NCI-H187 treated with DMSO at 0.1 percent for 48 hours (cell line): ENCODE measurements around the gene RASSF7.

Source experiments
- DNase-seq: peaks from one replicate; lab custom pipeline; 2025; lab: John Stamatoyannopoulos, UW

RASSF7 gene

DNA sequence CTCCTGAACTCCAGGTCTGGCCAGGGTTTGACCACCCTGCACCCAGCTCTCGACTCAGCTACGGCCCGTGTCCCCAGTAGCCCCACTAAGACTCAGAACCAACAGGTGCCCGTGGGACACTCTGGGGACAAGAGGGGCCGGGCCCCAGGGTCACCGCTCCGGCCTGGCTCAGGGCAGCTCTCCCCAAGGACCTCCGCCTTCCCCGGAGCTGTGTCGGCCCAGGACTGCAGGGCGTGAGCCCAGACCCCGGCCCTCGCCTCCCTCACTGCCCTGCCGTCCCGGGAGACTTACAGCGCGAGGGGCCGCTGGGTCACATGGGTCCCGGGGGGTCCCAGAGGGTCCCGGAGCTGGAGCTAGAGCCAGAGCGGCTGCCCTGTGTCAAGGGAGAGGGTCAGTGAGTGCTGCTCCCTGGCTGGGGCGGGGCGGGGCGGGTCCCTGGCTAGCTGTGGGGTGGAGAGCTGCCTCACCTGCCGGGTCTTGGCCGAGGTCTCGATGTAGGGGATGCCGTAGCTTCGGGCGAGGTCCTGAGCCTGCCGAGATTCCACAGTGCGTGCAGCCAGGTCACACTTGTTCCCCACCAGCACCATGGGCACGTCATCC is 27.7 kb upstream of the RASSF7 start:
- no peak for DNase-seq

GRCh38 chr11:533586-534395 is 27.0 kb upstream of the RASSF7 start:
- no peak for DNase-seq

- no peak for DNase-seq
These were observed 26.2 kb upstream of the RASSF7 start for GRCh38 chr11:534396-535209.

DNA sequence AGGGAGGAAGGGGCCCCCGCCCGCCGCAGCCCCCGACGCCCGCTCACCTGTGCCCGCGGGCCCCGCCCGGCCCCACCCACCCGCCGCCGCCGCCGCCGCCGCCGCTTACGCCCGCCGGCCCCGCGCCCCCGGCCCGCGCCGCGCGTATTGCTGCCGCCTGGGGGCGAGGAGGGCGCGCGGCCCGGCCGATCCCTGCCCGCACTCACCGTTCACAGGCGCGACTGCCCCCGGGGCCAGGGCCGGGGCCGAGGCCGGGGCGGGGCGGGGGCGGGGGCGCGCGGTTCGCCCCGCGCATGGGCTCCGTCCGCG is 25.6 kb upstream of the RASSF7 start:
- DNase-seq = no peak

DNA sequence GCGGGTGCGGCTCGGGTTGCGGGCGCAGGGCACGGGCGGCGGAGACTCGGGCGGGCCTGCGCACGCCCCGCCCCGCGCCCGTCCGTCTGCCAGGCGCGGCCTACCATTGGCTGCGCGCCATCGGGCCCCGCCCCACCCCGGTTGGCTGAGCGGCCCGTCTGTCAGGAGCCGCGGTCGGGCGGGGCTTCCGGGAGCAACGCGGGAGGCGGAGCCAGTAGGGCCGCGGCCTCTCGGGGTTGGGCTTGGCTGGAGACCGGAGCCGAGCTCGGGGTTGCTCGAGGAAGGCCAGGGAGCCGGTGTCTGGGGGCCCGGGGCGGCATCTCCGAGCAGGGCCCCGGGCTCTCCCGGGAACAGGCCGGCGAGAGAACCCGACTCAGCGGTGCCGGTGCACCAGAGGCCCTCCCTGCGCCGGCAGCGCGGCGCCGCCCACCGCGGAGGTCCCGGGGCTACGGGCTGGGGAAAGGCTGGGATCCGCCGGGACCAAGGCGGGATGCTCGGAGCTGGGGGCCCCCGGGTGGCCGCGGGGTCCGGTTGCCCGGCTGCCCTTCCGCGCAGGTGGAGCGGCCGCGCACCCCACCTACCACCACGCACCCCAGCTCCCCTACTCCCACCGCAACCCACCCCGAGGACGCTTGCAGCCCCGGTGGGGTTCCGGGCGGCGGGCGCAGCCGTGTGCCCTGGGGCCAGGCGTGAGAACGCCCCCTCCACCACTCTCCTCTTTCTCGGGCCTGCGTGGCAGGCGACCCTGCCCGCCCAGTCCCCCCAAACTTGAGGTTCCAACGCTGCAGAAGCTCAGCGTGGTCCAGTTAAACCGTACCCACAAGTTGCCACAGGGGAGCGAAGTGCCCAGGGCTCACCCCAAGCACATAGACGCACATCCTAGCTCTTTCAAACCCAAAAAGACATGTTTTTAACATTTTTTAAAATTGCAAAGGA is 25.0 kb upstream of the RASSF7 start, which contains the start of gene HRAS:
TSS of gene HRAS (minus strand) at position 58 of the 936 bp plus-strand sequence.
- peak; percentile 34 for DNase-seq

DNA sequence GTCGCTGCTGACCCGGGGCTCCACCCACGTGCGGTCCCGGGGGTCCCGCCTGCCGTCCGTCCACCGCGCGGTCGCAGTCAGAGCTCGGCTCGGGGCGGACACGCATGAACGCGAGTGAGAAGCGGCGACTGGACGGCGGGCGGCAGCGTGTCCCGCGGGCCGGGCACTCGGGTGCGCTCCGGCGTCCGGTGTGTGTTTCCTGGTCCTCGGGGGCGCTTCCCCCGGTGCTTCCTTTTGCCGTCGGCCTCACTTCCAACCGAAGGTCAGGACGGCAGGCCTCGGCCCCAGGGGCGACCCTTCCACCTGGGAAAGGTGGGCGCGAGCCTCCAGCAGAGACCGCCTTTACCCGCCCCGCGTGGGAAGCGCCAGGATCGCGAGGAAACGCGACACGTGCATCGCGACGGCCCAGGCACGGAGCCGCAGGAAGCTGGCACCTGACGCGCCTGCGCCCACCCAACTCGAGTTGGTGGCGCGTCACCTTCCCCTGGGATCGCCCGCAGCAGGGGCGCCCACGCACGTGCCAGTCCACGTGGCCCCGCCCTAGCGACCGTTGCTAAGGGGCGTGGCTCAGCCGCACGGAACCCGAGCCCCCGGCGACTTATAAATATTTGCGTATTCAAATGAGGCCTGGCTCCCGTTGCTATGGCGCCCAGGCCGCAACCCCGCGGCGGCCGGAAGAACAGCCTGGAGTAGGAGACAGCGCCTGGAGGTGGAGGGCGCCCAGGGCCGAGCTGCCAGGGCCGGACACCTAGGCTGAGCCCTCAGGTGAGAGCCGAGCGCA is 23.7 kb upstream of the RASSF7 start, which contains the start of gene LRRC56:
TSS of gene LRRC56 (plus strand) at position 687 of the 781 bp plus-strand sequence. CDS start 3,158 bp downstream, outside the sequence.
- DNase-seq = peak; percentile 8

GRCh38 chr11:537622-538430 is 22.9 kb upstream of the RASSF7 start:
- no peak for DNase-seq

GRCh38 chr11:538431-539051 is 22.2 kb upstream of the RASSF7 start:
- no peak for DNase-seq

- DNase-seq = no peak
These were observed 20.7 kb upstream of the RASSF7 start for GRCh38 chr11:539971-540481.

DNA sequence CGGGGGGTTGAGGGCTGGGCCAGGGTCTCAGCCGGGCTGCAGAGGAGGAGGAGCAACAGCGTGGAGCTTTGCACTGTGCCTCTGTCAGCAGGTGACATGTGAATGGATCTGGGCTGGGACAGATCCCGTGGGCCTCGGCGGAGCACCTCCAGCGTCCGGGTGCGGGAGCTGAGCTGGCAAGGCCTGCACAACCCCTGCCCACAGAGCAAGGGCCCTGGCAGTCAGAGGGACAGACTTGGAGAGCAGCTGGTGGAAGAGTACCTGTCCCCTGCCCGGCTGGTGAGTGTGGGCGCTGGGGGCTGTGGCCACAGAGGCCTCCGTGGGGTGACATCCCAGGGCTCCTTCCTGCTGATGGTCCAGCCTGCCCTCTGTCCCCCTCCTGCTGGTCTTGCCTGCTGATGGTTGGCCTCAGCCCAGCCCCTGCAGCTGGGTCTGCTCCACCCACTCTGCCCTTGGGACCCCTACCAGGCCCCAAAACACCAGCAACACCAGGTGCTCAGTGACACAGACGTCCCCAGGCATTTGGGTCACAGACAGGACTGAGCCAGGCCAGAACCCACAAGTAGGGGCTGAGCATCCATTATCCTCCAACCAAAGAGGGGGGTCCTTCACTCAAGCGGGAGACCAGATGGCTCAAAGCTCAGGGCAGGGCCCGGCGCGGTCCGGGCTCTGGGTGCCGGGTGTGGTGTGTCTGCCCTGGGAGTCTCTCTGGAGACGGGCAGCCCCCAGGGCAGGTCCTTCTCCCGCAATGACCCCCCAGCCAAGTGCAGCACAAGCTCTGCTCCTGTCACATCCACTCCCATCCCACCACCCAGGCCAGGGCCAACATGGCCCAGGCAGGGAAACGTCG is 20.0 kb upstream of the RASSF7 start:
- no peak for DNase-seq

DNA sequence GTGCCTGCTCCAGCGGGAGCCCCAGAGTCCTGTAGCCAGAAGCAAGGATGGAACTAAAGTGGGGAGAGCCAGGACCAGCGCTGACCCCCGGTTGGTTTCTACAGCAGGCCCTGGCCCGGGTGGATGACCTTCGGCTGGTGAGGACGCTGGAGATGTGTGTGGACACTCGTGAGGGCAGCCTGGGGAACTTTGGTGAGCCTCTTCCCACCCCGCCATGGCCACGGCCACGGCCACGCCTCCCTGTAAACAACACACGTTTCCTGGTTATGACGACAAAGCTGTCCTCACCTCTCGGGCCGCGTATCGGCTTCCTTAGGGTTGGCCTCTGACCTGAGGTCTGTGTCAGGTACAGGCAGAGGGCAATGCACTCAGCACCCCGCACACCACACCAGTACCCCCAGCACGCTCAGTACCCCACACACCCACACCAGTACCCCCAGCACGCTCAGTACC is 19.3 kb upstream of the RASSF7 start:
- no peak for DNase-seq

- DNase-seq = no peak
These were observed 16.0 kb upstream of the RASSF7 start for GRCh38 chr11:544817-545166.

GRCh38 chr11:545171-545570 is 15.6 kb upstream of the RASSF7 start:
- DNase-seq = no peak

DNA sequence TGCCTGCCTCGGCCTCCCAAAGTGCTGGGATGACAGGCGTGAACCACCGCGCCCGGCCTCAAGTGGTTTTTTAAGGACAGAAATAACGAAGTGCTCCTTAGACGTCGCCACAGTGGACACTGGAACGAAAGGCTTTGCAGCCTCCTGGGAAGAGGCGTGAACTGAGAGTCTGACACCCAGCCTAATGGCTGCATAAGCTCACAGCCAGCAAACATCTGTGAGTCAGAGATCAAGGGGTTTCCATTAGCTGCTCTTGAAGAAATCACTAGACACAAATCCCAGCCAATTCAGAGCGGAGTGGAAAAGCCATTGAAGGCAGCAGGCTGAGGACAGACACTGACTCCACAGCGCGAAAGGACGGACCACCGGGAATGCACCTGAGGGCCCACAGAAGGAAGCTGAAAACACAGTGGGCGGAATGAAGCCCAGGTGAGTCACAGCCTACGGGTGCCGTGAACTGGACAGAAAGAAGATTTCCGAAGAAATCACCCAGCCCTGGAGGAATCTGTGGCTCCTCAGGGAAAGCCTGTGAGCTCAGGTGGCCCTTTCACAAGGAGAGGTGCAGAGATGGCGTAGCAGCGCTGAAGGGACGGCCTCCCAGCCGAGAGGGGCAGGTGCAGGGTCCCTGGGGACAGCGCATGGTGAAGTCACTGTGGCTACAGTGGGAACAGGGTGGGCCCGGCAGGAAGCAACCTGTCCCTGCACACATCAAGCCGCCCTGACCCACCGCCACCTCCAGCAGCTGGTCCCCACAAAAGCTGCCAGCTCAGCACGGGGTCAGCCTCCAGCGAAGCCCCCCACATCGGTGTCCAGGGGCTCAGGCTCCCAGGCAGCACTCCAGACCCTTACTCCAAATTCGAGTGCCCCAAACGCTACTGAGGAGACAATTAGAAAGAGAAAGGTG is 11.8 kb upstream of the RASSF7 start:
- DNase-seq = no peak

DNA sequence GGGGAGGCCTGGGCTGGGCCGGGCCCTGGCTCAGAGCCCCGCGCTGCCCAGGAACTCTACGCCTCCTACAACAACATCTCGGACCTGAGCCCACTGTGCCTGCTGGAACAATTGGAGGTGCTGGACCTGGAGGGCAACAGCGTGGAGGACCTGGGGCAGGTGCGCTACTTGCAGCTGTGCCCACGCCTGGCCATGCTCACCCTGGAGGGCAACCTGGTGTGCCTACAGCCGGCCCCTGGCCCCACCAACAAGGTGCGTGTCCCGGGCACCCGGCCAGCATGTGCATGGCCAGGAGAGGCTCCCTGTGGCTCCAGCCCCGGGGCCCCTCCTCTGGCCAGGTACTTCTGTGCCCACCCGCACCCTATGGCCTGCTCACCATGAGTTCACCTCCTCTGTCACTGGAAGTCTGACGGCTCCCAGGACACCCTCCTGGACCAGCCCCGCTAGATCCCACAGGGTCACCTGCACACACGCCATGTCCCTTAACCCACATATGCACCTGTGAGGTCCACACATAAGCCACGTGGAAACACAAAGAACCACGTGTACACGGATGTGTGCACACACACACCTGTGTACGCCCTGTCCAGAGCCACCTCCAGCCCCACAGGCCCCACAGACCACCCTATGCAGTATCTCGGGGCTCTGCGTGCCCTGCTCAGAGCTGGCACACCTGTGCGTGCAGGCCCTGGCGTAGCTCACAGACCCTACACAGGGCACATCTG is 10.6 kb upstream of the RASSF7 start:
- DNase-seq = no peak

GRCh38 chr11:550746-551085 is 10.1 kb upstream of the RASSF7 start:
- no peak for DNase-seq

GRCh38 chr11:551131-551530 is 9.6 kb upstream of the RASSF7 start:
- no peak for DNase-seq
